ENCODE data around the gene ADAT3.
A peak's percentile ranks its signal among the peaks of the same experiment; 100 is the strongest.

DNA sequence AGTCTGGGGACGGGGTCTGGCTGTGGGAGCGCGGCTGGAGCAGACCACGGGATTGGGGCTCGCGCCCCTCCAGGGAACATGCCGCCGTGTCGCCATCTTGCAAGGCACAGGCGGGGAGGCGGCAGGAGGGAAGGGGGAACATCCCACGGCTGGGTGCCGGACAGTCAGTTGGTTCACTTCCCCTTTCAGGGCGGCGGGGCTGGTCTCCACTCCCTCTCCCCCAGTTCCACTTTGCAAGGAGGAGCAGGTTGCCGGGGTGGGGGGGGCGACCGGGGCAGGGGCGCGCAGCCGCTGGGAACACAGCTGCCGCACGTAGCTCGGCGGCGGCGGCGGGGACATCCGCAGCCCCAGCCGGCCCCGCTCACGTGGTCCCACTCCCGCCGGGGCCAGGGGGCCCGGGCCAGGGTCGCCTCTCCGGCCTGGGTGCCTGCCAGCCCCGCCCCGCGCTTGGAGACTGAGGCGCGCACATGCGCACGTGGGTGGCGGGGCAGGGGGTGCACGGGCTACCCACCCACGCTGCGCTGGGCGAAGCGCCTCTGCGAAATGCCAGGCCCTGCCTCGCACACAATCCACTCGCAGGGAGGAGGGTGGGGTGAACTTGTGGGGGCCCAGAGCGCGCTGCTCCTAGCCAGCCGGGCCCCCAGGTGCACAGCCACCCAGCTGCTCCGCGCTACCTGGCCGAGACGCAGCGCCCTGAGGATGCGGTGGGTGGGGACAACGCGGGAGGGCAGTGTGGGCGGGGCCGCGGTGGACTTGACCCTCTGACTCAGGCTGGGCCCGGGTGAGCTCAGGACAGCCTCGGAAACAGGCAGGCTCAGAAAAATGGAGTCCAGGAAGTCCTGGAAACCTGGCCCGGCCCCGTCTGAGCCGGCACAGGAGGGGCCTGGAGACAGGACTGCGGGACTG is 48.2 kb upstream of the ADAT3 start:
- no peak for TF ChIP-seq FOXA1 (IDR thresholded peaks at IDR 0.05)
- TF ChIP-seq, protein P1, sequence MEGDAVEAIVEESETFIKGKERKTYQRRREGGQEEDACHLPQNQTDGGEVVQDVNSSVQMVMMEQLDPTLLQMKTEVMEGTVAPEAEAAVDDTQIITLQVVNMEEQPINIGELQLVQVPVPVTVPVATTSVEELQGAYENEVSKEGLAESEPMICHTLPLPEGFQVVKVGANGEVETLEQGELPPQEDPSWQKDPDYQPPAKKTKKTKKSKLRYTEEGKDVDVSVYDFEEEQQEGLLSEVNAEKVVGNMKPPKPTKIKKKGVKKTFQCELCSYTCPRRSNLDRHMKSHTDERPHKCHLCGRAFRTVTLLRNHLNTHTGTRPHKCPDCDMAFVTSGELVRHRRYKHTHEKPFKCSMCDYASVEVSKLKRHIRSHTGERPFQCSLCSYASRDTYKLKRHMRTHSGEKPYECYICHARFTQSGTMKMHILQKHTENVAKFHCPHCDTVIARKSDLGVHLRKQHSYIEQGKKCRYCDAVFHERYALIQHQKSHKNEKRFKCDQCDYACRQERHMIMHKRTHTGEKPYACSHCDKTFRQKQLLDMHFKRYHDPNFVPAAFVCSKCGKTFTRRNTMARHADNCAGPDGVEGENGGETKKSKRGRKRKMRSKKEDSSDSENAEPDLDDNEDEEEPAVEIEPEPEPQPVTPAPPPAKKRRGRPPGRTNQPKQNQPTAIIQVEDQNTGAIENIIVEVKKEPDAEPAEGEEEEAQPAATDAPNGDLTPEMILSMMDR (IDR thresholded peaks at IDR 0.05; ENCODE audit: low read depth, low read length, missing input control): no peak
- TF ChIP-seq JUND (IDR thresholded peaks at IDR 0.05): peak; percentile 84 to 94
- no peak for TF ChIP-seq RAD21 (IDR thresholded peaks at IDR 0.05)
- peak in 1 of 2 donors; percentile 37 for TF ChIP-seq GABPA (IDR thresholded peaks at IDR 0.05 in 1 of 2, conservative IDR thresholded peaks at IDR 0.05 in 1 of 2)
